Measurements from ENCODE around the gene LIPC.

Gene LIPC

GRCh38 chr15:58530056-58530590, 98.3 kb downstream of the LIPC start:
- in situ Hi-C loops (cut with HindIII; ENCODE audit: low sequenced_read_pairs), result no loop called here

- in situ Hi-C loops (cut with HindIII; ENCODE audit: low sequenced_read_pairs), result no loop called here
Measured at GRCh38 chr15:58532126-58532525, 100.3 kb downstream of the LIPC start.

GRCh38 chr15:58534556-58534955, 102.8 kb downstream of the LIPC start:
- in situ Hi-C loops (cut with HindIII; ENCODE audit: low sequenced_read_pairs), result no loop called here

DNA sequence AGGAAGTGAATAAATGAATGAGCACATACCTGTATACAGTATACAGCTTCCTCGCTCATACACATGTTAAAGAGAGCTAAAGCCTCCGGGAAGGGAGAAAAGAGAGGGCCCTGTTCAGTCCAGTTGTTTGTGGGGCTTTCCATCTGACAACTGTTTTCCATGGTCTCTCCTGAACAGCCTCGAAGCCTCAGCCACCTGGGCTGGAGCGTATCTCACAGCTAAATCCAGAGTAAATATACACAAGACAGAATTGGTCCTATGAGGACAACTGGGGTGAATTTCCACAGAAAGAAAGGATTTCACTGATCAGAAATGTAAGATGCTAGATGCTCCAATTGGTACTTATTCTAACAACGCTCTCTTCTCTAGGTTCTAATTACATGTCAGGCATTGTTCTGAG, 103.5 kb downstream of the LIPC start:
- in situ Hi-C loops (cut with HindIII; ENCODE audit: low sequenced_read_pairs), result no loop called here

DNA sequence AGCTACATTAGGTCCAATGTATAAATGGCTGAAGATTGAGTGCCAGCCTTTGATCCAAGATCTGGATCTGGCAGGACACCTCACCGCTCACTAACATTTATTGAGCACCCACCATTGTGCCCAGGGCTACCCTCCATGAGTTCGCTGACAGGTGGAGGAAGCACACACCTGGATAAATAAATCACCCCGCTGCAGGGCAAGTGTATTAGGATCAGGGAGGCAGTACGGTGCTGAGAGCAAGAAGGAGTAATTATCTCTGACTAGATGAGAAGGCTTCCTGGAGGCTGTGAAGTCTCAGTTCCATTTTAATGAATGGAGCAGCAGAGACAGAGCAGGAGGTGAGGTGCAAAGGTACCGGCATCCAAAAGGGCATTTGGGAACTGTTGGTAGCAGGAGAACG, 104.1 kb downstream of the LIPC start:
- in situ Hi-C loops (cut with HindIII; ENCODE audit: low sequenced_read_pairs), result no loop called here

- in situ Hi-C loops (cut with HindIII; ENCODE audit: low sequenced_read_pairs), result no loop called here
Measured at GRCh38 chr15:58536414-58536813, 104.6 kb downstream of the LIPC start.

DNA sequence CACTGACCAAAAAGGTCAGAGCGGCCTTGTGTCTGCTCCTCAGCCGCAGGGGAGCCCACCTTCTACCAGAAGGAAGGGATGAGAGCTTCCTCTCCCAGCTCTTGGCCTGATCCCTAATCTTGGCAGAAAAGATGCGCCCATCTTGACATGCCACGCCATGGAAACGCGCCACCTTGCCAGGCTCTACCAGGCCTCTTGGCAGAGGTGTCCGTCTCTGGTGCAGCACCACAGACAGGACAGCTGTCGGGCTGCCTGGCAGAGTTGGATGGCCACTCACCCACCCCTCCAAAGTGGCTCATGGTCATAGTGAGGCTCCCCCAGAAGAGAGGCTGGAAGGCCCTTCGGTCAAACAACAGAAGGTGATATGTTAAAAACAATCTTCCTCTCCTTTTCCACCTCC, 105.2 kb downstream of the LIPC start:
- in situ Hi-C loops (cut with HindIII; ENCODE audit: low sequenced_read_pairs), result no loop called here

DNA sequence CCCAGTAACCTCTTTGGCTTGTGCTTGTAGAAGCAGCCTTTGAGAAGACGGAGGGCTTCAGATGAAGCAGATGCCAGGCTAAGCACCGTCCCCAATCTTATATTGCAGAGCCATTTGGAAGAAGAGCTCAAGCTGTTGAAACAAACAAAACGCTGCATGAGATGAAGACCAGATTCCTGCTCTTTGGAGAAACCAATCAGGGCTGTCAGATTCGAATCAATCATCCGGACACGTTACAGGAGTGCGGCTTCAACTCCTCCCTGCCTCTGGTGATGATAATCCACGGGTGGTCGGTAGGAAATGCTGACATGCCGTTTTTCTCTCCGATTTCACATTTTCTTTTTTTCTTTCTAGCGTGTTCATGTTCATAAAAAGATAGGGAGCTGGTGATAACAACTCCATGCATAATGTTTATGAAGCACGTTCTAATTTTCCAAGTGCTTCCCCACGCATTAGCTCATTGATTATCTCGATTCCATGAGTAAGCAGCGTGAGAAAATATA, 106.5 kb downstream of the LIPC start:
- in situ Hi-C loops (cut with HindIII; ENCODE audit: low sequenced_read_pairs), result no loop called here

DNA sequence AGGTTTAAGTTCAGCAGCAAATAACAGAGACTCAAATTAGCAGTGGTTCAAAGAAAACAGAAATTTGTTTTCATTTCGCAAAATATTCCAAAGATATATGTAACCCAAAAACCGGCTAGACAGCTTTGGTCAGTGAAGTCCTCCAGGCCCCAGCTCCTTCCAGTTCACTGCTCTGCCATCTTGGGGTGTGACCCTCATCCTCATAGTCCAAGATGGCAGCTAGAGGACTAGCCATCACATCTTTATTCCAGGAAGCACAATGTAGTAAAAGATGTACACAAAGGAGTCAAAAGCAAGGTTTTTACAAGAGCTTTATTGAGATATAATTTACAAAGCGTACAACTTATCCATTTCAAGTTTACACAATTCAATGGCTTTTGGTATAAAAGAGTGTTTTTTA, 107.1 kb downstream of the LIPC start:
- in situ Hi-C loops (cut with HindIII; ENCODE audit: low sequenced_read_pairs), result no loop called here

- in situ Hi-C loops (cut with HindIII; ENCODE audit: low sequenced_read_pairs), result no loop called here
Measured at GRCh38 chr15:58539548-58539947, 107.8 kb downstream of the LIPC start.

DNA sequence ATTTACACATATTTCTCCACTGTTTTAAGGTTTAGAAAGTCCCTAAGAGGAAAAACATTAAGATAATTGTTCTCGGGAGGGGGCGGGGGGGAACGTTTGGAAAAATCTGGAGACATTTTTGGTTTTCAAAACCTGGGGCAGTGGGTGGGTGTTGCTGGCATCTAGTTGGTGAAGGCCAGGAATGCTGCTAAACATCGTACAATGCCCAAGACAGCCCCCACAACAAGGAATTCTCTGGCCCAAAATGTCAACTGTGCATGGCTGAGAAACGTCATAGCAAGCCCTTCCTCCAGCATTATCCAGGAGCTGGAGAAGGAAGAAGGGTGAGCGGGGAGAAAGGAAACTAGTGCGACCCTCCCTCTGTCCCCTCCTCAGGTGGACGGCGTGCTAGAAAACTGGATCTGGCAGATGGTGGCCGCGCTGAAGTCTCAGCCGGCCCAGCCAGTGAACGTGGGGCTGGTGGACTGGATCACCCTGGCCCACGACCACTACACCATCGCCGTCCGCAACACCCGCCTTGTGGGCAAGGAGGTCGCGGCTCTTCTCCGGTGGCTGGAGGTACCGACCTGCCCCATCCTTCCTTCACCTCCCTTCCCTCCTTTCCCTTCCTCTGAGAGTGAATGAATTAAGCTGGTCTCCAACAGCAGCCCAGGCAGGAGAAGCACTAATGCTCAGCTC, 109.8 kb downstream of the LIPC start:
- in situ Hi-C loops (cut with HindIII; ENCODE audit: low sequenced_read_pairs), result no loop called here

GRCh38 chr15:58543664-58544335, 112.0 kb downstream of the LIPC start:
- in situ Hi-C loops (cut with HindIII; ENCODE audit: low sequenced_read_pairs), result no loop called here

- in situ Hi-C loops (cut with HindIII; ENCODE audit: low sequenced_read_pairs), result no loop called here
Measured at GRCh38 chr15:58544756-58545155, 113.0 kb downstream of the LIPC start.

DNA sequence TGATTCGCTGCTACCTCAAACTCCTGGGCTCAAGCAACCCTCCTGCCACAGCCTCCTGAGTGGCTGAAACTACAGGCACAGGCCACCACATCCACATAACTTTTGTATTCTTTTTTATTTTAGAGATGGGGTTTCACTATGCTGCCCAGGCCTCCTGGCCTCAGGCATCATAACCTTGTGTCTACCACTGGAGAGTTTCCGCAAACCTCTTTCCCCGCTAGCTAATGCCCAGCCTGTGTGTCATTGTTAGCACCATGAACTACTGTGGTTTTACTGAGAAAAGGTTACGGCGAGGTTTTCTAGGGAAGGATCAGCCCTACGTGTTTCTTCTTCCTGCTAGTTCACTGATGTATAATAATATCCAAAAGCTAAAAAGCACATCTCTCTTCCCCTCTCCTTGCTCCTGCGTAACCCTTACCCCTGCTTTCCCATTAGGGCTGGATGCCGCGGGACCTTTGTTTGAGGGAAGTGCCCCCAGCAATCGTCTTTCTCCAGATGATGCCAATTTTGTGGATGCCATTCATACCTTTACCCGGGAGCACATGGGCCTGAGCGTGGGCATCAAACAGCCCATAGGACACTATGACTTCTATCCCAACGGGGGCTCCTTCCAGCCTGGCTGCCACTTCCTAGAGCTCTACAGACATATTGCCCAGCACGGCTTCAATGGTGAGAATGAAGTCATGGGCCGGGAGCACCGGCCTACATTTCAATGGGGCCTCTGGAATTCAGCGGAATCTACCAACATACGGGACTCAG, 113.7 kb downstream of the LIPC start:
- in situ Hi-C loops (cut with HindIII; ENCODE audit: low sequenced_read_pairs), result no loop called here

DNA sequence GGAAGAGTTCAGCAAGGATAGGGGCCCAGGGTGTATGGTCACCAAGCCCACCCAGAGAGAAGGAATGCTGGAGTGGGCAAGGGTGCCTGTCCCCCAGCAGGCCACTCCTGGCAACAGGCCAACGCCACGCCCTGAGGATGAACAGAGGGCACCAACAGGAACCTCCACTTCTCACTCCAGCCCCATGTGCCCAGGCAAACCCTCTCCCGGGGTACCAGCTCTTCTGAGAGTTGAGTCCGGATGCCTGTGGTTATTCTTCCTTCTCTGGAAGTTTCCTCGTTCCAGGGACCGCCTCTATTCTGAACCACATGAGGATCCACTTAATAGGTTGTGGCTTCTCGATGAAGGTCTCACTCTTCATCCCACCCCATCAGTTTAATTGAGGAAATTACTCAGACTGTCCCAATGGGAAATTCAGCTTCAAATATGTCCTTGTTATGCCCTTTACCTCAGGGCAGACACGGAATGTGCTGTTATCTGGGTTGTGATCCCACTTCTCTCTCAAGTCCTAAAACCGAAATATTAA, 114.3 kb downstream of the LIPC start:
- in situ Hi-C loops (cut with HindIII; ENCODE audit: low sequenced_read_pairs), result no loop called here

DNA sequence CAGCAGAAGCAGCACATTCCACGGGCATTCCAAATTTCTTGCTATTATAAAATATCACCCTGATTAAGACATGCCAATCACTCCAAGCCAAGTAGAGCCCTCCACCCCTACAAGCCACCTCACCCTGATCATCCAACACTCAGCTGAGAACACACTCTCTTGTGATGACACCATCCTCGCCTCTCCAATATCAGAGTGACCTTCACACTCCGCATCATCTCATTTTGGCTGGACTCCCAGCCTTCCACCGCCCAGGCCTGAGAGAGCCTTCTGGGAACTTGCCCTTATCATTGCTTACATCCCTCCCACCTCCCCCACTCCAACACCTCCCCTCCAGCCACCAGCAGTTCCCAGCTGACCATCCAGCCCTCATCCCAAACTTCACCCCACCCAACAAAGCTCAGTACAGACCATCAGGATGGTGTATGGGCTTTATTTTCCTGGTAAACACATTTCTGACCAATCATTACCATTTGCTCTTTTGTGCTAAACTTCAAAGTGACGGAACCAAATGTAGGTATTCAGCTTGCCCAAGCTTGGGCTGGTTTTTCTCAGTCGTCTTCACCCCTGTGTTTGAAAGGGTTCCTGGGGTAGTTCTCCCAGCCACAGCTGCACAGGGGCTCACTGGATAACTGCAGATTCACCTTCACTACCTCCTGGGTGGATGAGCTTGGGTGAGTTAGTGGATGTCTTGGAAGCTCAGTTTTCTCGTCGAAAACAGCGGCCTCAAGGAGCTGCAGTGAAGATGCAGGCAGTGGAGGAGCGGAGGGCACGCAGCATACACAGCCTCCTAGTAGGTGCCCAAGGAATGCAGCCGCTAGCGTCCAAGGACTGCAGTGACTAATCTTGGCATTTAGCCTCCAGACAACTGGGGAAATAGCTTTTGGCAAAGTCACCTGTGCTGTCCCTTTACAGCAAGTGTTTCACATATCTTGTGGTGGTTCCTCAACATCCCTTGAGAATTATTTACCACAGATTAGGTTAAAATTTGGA, 115.1 kb downstream of the LIPC start:
- in situ Hi-C loops (cut with HindIII; ENCODE audit: low sequenced_read_pairs), result no loop called here

DNA sequence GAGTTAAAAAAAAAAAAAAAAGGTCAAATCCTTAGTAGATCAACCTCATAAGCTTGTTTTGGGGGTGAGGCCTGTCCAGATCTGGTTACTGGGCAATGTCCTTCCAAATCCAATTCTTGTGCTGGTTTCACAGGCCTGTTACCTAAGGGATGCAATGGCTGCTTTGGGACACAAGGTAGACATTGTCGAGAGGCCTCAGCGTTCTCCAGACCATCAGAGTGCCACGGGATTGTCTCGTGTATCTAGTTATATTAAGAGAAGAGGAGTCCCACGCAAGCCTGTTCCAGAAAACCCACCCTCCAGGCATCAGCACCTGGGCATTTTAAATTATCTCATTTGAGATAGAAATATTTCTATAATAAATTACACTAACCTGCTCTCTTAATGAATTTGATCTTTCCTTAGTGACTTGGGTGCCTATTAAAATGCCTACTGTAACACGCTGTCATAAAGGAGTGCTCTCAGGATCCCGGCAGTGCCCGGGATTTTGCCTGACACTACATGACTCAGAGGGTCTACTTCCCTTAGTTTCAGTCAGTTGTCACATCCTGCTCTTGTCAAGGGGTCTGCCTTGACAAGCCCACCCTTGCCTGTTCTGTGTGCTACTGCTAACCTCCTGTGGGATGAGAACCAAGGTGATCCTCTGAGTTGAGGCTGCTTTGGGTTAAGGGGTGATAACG, 116.0 kb downstream of the LIPC start:
- in situ Hi-C loops (cut with HindIII; ENCODE audit: low sequenced_read_pairs), result no loop called here

DNA sequence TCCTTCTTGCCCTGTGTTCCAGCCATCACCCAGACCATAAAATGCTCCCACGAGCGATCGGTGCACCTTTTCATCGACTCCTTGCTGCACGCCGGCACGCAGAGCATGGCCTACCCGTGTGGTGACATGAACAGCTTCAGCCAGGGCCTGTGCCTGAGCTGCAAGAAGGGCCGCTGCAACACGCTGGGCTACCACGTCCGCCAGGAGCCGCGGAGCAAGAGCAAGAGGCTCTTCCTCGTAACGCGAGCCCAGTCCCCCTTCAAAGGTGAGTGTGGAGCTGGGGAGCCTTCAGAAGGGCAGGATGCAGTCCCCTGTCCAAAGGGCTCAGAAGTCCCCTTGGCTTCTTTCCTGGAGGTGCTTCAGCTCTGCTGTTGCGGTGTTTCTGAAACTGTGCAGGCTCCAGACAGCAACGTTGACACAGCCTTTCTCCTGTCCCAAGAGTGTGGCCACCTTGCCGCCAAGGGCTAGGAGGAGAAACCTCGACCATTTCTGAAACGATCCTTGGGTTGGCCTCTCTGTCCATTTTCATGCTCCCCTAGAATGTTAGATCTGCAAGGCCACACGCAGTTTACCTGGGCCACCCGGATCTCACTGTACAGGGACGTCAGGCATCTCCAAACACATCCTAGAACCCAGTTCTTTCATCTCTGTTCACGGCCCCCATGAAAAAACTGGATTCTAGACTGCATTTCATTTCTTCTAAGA, 116.7 kb downstream of the LIPC start:
- in situ Hi-C loops (cut with HindIII; ENCODE audit: low sequenced_read_pairs), result no loop called here

Measured in endothelial cell of hepatic sinusoid (primary cell).